Mesothelial cell of epicardium (in vitro differentiated cells): Measurements from ENCODE around the gene KCNJ10. TPM values are rescaled to one million over a fixed set of nuclear protein-coding genes. Genes with fewer than 3 reads are reported as not detected.
A peak's percentile ranks its signal among the peaks of the same experiment; 100 is the strongest.
"Not testable (repeated sequence)": the region's sequence is repeated elsewhere in the genome, so short reads cannot be mapped to it uniquely, and the experiment has no call there.

Source experiments
- DNase-seq, 2 experiments: peaks; one replicate each; pipeline ENCODE4 v3.0.0; 2021; ENCODE audit warnings: low spot score in 2 of 2; ENCODE audit not compliant: unreplicated experiment in 2 of 2
- H3K27ac Mint-ChIP-seq: 2 replicates; pipeline ENCODE4 v1.8.0; 2021; ENCODE audit warnings: mixed read lengths
- H3K27me3 Mint-ChIP-seq: 2 replicates; pipeline ENCODE4 v1.8.0; 2021; ENCODE audit warnings: low read depth, mixed read lengths
- H3K36me3 Mint-ChIP-seq: 2 replicates; pipeline ENCODE4 v1.8.0; 2021; ENCODE audit warnings: mixed read lengths
- H3K4me1 Mint-ChIP-seq: 2 replicates; pipeline ENCODE4 v1.8.0; 2021; ENCODE audit warnings: mixed read lengths
- H3K4me3 Mint-ChIP-seq: 2 replicates; pipeline ENCODE4 v1.8.0; 2021; ENCODE audit warnings: mild to moderate bottlenecking, moderate library complexity, mixed read lengths
- H3K9me3 Mint-ChIP-seq: 2 replicates; pipeline ENCODE4 v1.8.0; 2021; ENCODE audit warnings: mixed read lengths
- total RNA-seq: library from RNA; stranded (reverse); gene quantifications from 3 replicates; pipeline ENCODE4 v1.2.1, GENCODE V29; 2021
- TF ChIP-seq, protein P1 (sequence below): fragments of 200-600 bp; sonication (generic); IDR thresholded peaks from one replicate; pipeline ENCODE4 v1.5.0; 2021; ENCODE audit warnings: antibody characterized with exemption; ENCODE audit not compliant: unreplicated experiment

Gene KCNJ10
- total RNA-seq, 1 donor from 2014 or later: 0.27 TPM

DNA sequence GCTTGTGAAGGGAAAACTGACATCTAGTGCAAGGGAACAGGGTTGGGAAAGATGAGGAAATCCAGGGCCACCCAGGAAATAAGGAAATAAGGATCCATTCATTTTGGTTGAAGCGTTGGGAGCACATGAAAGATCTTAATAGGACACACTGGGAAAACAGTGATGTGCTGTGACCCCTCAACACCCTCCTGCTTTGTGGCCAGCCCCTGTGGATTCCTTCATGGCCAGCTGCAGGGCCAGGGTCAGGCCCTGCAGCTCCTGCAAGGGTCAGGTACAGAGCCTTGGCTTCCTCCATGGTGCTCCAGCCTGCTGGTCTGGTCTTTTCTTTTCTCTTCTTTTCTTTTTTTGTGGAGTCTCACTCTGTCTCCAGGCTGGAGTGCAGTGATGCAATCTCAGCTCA lies 19.3 kb downstream of the KCNJ10 start:
- H3K27ac Mint-ChIP-seq: no peak overlapping the region
- no peaks in the 10 kb centered on the region for H3K36me3 Mint-ChIP-seq
- peaks cover 43% of the 10 kb centered on the region for H3K27me3 Mint-ChIP-seq
- TF ChIP-seq, protein P1, sequence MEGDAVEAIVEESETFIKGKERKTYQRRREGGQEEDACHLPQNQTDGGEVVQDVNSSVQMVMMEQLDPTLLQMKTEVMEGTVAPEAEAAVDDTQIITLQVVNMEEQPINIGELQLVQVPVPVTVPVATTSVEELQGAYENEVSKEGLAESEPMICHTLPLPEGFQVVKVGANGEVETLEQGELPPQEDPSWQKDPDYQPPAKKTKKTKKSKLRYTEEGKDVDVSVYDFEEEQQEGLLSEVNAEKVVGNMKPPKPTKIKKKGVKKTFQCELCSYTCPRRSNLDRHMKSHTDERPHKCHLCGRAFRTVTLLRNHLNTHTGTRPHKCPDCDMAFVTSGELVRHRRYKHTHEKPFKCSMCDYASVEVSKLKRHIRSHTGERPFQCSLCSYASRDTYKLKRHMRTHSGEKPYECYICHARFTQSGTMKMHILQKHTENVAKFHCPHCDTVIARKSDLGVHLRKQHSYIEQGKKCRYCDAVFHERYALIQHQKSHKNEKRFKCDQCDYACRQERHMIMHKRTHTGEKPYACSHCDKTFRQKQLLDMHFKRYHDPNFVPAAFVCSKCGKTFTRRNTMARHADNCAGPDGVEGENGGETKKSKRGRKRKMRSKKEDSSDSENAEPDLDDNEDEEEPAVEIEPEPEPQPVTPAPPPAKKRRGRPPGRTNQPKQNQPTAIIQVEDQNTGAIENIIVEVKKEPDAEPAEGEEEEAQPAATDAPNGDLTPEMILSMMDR: no peak
- H3K4me1 Mint-ChIP-seq: peaks cover 15% of the 10 kb centered on the region
- DNase-seq: no peak
- H3K9me3 Mint-ChIP-seq: no peaks in the 10 kb centered on the region
- H3K4me3 Mint-ChIP-seq: no peak overlapping the region

DNA sequence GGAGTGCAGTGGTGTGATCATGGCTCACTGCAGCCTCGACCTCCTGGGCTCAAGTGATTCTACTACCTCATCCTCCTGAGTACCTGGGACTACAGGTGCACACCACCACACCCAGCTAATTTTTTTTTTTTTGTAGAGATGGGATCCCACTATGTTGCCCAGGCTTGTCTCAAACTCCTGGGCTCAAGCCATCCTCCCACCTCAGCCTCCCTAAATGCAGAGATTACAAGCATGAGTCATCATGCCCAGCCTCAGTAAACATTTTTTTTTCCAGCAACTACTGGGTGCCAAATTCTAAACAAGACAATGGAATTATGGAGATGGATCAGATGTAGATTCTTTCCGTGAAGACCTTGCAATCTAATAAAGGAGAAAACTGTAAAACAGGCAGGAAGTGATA lies 19.8 kb downstream of the KCNJ10 start:
- not testable (repeated sequence) for H3K4me3 Mint-ChIP-seq, H3K9me3 Mint-ChIP-seq, H3K27ac Mint-ChIP-seq, DNase-seq, H3K36me3 Mint-ChIP-seq
- Mint-ChIP-seq H3K4me1 (peaks cover 15% of the 10 kb centered on the region), H3K27me3 (peaks cover 42% of the 10 kb centered on the region)

DNA sequence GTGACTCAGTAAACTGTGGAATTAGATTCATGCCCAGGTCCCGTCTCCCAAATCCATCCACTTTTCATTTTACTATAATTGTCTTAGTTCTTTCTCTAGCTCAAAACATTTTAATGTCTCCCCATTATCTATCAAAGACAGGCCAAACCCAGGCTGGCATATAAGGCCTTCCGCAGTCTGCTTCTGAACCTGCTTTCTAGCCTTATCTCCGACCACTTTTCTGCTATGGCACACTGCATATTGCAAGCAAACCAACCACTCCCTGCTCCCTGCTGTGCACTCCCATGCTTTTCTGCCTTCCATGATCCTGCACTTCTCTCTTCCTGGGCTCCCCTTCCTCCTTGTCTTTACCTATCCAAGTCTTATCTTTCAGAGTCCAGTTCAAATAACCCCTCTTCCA lies 20.9 kb downstream of the KCNJ10 start:
- no peaks in the 10 kb centered on the region for H3K9me3 Mint-ChIP-seq
- H3K4me3 Mint-ChIP-seq: no peak overlapping the region
- no peak for DNase-seq
- no peaks in the 10 kb centered on the region for H3K36me3 Mint-ChIP-seq
- TF ChIP-seq, protein P1: no peak
- H3K4me1 Mint-ChIP-seq: peaks cover 15% of the 10 kb centered on the region
- H3K27ac Mint-ChIP-seq: no peak overlapping the region
- H3K27me3 Mint-ChIP-seq: peaks cover 39% of the 10 kb centered on the region

DNA sequence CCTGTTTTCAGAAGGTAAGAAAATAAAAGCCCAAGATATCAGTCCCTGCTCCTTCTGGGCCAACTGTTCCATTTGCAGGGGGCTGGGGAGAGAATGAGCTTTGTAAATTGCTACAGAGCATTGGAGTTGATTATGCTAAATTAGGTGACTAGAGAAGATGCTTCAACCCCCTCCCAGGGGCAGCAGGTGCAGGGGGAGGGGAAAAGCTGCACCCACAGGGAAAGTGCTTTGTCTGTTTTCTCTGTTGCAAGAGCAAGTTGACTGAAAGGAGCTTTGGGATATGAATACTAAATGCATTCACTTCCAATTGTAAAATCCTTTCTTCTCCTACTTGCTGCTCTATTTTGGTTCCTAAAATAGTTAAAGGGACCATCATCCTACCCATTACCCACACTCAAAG lies 21.6 kb downstream of the KCNJ10 start:
- Mint-ChIP-seq H3K4me3 (no peak overlapping the region), H3K27ac (no peak overlapping the region), H3K4me1 (peaks cover 15% of the 10 kb centered on the region), H3K27me3 (peaks cover 36% of the 10 kb centered on the region), H3K9me3 (no peaks in the 10 kb centered on the region), H3K36me3 (no peaks in the 10 kb centered on the region)
- TF ChIP-seq, protein P1: no peak
- DNase-seq: no peak

DNA sequence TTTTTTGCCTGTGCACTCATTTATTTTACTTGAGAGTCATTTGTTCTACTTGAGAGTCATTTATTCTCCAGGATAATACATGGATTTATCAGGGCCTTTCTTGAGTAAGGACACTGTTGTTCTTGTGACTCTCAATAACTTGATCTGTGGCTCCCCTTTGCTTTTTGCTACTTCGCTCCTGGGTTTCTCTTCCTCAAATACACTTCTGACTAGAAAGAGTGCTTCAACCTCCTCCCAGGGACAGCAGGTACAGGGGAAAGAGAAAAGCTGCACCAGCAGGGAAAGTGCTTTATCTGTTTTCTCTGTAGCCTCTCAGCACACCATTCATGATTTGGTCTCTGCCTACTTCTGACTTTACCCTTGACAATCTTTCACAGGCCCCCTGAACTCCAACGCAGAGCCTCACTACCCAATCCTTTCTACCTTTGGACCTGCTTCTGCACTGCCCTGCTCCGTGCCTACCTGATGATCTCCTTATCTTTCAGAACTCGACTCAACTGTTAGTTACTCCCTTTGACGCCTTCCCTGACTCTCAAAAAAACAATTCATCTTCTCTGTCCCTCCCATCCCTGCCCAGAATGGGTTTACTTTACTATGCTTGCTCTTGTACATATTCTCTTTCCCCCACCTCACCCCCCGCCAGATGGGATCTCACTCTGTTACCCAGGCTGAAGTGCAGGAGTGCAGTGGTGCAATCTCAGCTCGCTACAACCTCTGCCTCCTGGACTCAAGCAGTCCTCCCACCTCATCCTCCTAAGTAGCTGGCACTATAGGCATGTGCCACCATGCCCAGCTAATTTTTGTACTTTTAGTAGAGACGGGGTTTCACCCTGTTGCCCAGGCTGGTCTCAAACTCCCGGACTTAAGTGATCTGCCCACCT lies 22.6 kb downstream of the KCNJ10 start:
- H3K4me1 Mint-ChIP-seq: peaks cover 15% of the 10 kb centered on the region
- no peaks in the 10 kb centered on the region for H3K9me3 Mint-ChIP-seq
- peak overlapping the region; percentile 11 for H3K4me3 Mint-ChIP-seq
- DNase-seq: no peak
- H3K27ac Mint-ChIP-seq: no peak overlapping the region
- H3K27me3 Mint-ChIP-seq: peaks cover 30% of the 10 kb centered on the region
- TF ChIP-seq, protein P1: no peak
- no peaks in the 10 kb centered on the region for H3K36me3 Mint-ChIP-seq

DNA sequence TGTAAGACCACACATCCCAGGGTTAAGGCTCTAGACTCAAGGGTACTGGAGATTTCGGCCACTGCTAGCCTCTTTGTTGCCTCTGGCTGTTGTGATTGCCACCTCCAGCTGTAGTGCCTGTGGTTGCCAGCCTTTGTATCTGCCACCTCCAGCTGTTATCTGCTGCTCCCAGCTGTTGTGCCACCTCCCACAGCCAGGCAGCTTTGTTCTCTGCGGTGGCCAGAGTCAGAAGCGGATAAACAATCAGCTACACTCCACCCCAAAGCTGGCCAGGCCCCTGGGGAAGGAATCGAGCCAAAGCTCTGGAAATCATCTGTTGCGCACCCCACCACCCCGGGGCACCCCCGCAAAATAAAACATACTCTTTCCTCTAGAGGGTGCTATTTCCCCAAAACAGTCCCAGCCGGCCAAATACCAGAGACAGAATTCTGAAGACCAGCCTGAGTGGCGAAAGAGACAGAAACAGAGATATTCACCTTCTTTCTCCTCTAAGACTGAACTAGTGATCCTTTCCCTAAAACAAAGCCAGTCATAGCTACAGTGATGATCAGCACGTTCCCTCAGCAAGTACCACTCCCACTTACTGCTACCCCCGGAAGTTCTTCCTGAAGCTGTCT lies 23.4 kb downstream of the KCNJ10 start:
- Mint-ChIP-seq H3K36me3 (no peaks in the 10 kb centered on the region), H3K9me3 (no peaks in the 10 kb centered on the region), H3K4me3 (peak overlapping the region; percentile 11), H3K4me1 (peaks cover 15% of the 10 kb centered on the region), H3K27ac (no peak overlapping the region), H3K27me3 (peaks cover 23% of the 10 kb centered on the region)
- DNase-seq: no peak
- TF ChIP-seq, protein P1: peak; percentile 54
